Testis (tissue), 3 donors: Measurements from ENCODE around the gene ABO. TPM values are rescaled to one million over a fixed set of nuclear protein-coding genes. Genes with fewer than 3 reads are reported as not detected.

ENCODE experiments used
- DNase-seq: peaks from one replicate; pipeline ENCODE4 v3.0.0-alpha.2; 2019
- H3K27ac ChIP-seq, 2 donors: fragments of 200-600 bp; sonication (generic); one replicate each; pipeline ENCODE4 v1.5.1; 2019
- H3K27me3 ChIP-seq: fragments of 200-600 bp; sonication (generic); one replicate; pipeline ENCODE4 v1.5.1; 2019
- H3K36me3 ChIP-seq: fragments of 200-600 bp; sonication (generic); one replicate; pipeline ENCODE4 v1.5.1; 2017; ENCODE audit warnings: low read depth; ENCODE audit errors: missing control alignments
- H3K4me1 ChIP-seq: fragments of 200-600 bp; sonication (generic); one replicate; pipeline ENCODE4 v1.5.1; 2019
- H3K4me3 ChIP-seq, 2 donors: fragments of 200-600 bp; sonication (generic); one replicate each; pipeline ENCODE4 v1.5.1; 2017 to 2019
- H3K9me3 ChIP-seq: fragments of 200-600 bp; sonication (generic); one replicate; pipeline ENCODE4 v1.5.1; 2017
- CTCF ChIP-seq, 3 experiments: fragments of 450-650 bp in 2 of 3; fragments of 200-600 bp in 1 of 3; sonication (generic) in 1 of 3; IDR thresholded peaks; one replicate each; pipeline ENCODE4 v1.5.1; 2016 to 2019; ENCODE audit warnings: antibody characterized with exemption in 3 of 3, mild to moderate bottlenecking in 2 of 3, moderate library complexity in 1 of 3
- POLR2A ChIP-seq: fragments of 450-650 bp; IDR thresholded peaks from one replicate; pipeline ENCODE4 v1.6.1; 2017; ENCODE audit warnings: antibody characterized with exemption, mild to moderate bottlenecking, moderate library complexity
- WGBS, 2 donors: methylation state at CpG; one replicate each; pipeline ENCODE4 v1.1.5; 2018; 5-methylcytosine and 5-hydroxymethylcytosine counted together
- intact Hi-C: fragments of 100-400 bp; cut with DNase I; formaldehyde crosslinking; loops from one replicate; pipeline ENCODE4 v1.15.1; 2023; ENCODE audit warnings: low total_unique reads
- polyA plus RNA-seq: library from polyadenylated mRNA; stranded (reverse); fragments of 350-450 nt; fragmentation: Illumina TruSeq; extraction: RNeasy Lipid Tissue Mini Kit (QIAGEN cat#74804); gene quantifications from one replicate; pipeline ENCODE4 v1.2.3, GENCODE V29; 2014; ENCODE audit warnings: low read depth, low replicate concordance; ENCODE audit not compliant: insufficient read depth
- total RNA-seq, 2 donors: library from RNA; depleted of rRNA; stranded (reverse); fragments of >200 nt; gene quantifications; one replicate each; pipeline ENCODE4 v1.2.3, GENCODE V29; 2016

Gene ABO
- total and polyA plus RNA-seq, 3 donors from 2014 or later = 10.4 to 31.1 (median 25.6) TPM

DNA sequence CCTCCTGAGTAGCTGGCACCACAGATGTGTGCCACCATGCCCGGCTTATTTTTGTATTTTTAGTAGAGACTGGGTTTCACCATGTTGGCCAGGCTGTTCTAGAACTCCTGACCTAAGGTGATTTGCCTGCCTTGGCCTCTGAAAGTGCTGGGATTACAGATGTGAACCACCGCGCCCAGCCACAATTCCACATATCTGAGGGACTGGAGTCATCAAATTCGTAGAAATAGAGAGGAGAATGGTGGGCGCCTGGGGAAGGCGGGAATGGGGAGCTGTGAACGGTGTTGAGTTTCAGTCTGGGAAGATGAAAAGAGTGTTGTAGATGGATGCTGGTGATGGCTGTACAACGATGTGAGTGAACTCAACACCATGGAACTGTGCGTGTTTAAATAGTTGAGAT, 1.9 kb upstream of the ABO start:
- WGBS, 2 donors = 88% methylated on average over 9 of the region's 9 CpGs
- intact Hi-C loops = no loop called here
- no peak for DNase-seq
- Histone ChIP-seq H3K27me3 (no peaks in the 10 kb centered on the region), H3K4me1 (peaks cover 7% of the 10 kb centered on the region), H3K27ac (no peak overlapping the region), H3K4me3 (no peak overlapping the region), H3K9me3 (no peaks in the 10 kb centered on the region), H3K36me3 (no peaks in the 10 kb centered on the region)
- TF ChIP-seq CTCF (IDR thresholded peaks at IDR 0.05) (no peak), POLR2A (no peak)

- H3K9me3 ChIP-seq = no peaks in the 10 kb centered on the region
- TF ChIP-seq POLR2A = no peak
- TF ChIP-seq CTCF (IDR thresholded peaks at IDR 0.05) = no peak
- H3K4me3 ChIP-seq = peak overlapping the region; percentile 72 to 91
- no peaks in the 10 kb centered on the region for H3K27me3 ChIP-seq
- intact Hi-C loops = no loop called here
- H3K4me1 ChIP-seq = peaks cover 12% of the 10 kb centered on the region
- 26 to 39% methylated on average over 23 to 33 of the region's 33 CpGs for WGBS, 2 donors
- no peaks in the 10 kb centered on the region for H3K36me3 ChIP-seq
- H3K27ac ChIP-seq = peak overlapping the region; percentile 95 to 98
- DNase-seq = peak; percentile 44
Observed at GRCh38 chr9:133276001-133276884, 1.2 kb upstream of the ABO start.

DNA sequence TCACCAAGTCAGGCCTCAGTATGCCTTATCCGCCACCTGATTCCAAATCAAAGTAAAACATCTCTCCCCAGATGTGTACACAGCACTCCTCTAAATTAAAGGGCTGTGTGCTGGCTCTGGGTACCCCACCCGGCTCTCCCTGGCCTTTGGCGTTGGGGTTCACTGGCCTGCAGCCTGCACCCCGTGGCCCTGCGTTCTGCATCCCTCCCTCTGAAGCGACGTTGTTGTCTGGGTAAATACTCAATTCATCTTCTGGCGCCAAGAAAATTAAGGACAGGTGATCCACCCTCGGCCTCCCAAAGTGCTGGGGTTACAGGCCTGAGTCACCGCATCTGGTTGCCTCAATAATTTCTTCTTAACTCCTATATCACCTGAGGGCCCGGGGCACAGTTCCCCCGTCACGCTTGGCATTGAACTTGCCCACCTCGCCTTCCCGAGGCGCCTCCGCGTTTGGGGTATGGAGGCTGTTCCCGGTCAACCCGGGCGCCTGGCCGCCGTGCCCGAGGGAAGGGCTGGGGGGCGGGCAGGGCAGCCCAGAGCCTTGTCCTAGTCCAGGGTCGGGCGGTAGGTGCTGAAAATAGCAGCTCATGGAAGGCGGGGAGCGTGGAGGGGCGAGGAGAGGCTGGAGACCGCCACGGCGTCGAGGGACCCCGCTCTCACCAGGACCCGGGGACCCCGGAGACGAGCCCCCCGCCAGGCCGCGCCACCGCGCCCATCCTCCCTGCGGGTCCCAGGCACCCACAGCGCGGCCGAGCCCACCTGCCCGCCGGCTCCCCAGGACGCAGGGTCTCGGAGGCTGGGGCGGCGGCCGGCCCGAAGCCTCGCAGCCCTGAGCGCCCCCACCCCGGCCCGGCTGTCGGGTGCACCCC, 531 bp downstream of the ABO start:
- Histone ChIP-seq H3K27me3 (no peaks in the 10 kb centered on the region), H3K9me3 (no peaks in the 10 kb centered on the region), H3K36me3 (no peaks in the 10 kb centered on the region), H3K27ac (peak overlapping the region; percentile 95 to 98), H3K4me1 (peaks cover 22% of the 10 kb centered on the region), H3K4me3 (peak overlapping the region; percentile 72 to 91)
- intact Hi-C loops = no loop called here
- DNase-seq = no peak
- 8 to 28% methylated on average over 26 to 47 of the region's 60 CpGs for WGBS, 2 donors
- no peak for TF ChIP-seq POLR2A
- TF ChIP-seq CTCF (IDR thresholded peaks at IDR 0.05) = no peak

- peaks cover 22% of the 10 kb centered on the region for H3K4me1 ChIP-seq
- H3K36me3 ChIP-seq = no peaks in the 10 kb centered on the region
- intact Hi-C loops = no loop called here
- H3K9me3 ChIP-seq = no peaks in the 10 kb centered on the region
- no peak for DNase-seq
- H3K27me3 ChIP-seq = no peaks in the 10 kb centered on the region
- no peak for TF ChIP-seq POLR2A
- TF ChIP-seq CTCF (IDR thresholded peaks at IDR 0.05) = no peak
- H3K4me3 ChIP-seq = peak overlapping the region in 1 of 2 donors; percentile 91
- H3K27ac ChIP-seq = peak overlapping the region; percentile 95 to 98
- 46 to 51% methylated on average over 11 of the region's 11 CpGs for WGBS, 2 donors
Observed at GRCh38 chr9:133273819-133274218, 1.2 kb downstream of the ABO start.
